Tibial artery (tissue), 4 donors: ENCODE data around the gene IL23R.

Experiments
- DNase-seq, 2 donors: peaks; one replicate each; pipeline ENCODE4 v3.0.0-alpha.2; 2019
- H3K27ac ChIP-seq, 2 donors: fragments of 200-600 bp; sonication (generic) in 1 of 2; 1 replicate in 1 of 2; 2 replicates in 1 of 2; pipeline ENCODE4 v1.5.1; 2018 to 2019; ENCODE audit warnings: mild to moderate bottlenecking in 1 of 2
- H3K27me3 ChIP-seq, 2 donors: fragments of 200-600 bp; sonication (generic) in 1 of 2; one replicate each; pipeline versions ENCODE4 v1.5.1 to v1.6.0; 2016 to 2019
- H3K36me3 ChIP-seq, 3 donors: fragments of 200-600 bp; sonication (generic) in 2 of 3; one replicate each; pipeline ENCODE4 v1.5.1; 2016 to 2019; ENCODE audit warnings: mild to moderate bottlenecking in 2 of 3
- H3K4me1 ChIP-seq, 4 donors: fragments of 200-600 bp; sonication (generic) in 2 of 4; 1 replicate in 3 of 4; 2 replicates in 1 of 4; pipeline ENCODE4 v1.5.1; 2016 to 2019
- H3K4me3 ChIP-seq, 2 donors: fragments of 200-600 bp; sonication (generic) in 1 of 2; 1 replicate in 1 of 2; 2 replicates in 1 of 2; pipeline ENCODE4 v1.5.1; 2018 to 2019; ENCODE audit warnings: mild to moderate bottlenecking in 2 of 2
- H3K9me3 ChIP-seq, 3 donors: fragments of 200-600 bp; sonication (generic) in 1 of 3; one replicate each; pipeline ENCODE4 v1.5.1; 2016 to 2019
- intact Hi-C: fragments of 100-400 bp; cut with DNase I; formaldehyde crosslinking; loops from one replicate; pipeline ENCODE4 v1.15.0; 2023; ENCODE audit warnings: low total_unique reads
- TF ChIP-seq, protein P1 (sequence below), 2 experiments: fragments of 200-600 bp in 1 of 2; fragments of 450-650 bp in 1 of 2; IDR thresholded peaks; one replicate each; pipeline ENCODE4 v1.5.1; 2017 to 2019; ENCODE audit warnings: antibody characterized with exemption in 2 of 2, mild to moderate bottlenecking in 1 of 2, moderate library complexity in 1 of 2

The IL23R gene

DNA sequence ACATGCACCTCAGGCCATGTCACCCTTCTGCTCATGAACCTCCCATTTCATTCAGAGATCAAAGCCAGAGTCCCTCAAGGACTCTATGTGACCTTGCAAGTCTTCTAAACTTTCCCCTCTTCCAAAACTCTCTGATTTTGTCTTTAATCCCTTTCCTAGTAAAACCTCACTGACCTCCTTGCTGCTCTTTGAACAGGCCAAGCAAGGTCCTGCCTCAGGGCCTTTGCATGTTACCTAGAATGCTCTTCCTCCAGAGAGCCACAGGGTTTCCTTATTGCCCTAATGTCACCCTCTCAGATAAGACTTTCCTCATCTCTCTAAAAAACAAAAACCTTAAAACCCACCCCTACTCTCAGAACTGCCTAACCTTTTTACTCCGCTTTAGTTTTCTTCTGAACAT lies 26.6 kb downstream of the IL23R start:
- Histone ChIP-seq H3K27me3 (no peaks in the 10 kb centered on the region), H3K9me3 (no peaks in the 10 kb centered on the region), H3K4me1 (no peaks in the 10 kb centered on the region), H3K27ac (no peak overlapping the region), H3K4me3 (no peak overlapping the region), H3K36me3 (no peaks in the 10 kb centered on the region)
- DNase-seq: no peak
- intact Hi-C loops: no loop called here
- TF ChIP-seq, protein P1, sequence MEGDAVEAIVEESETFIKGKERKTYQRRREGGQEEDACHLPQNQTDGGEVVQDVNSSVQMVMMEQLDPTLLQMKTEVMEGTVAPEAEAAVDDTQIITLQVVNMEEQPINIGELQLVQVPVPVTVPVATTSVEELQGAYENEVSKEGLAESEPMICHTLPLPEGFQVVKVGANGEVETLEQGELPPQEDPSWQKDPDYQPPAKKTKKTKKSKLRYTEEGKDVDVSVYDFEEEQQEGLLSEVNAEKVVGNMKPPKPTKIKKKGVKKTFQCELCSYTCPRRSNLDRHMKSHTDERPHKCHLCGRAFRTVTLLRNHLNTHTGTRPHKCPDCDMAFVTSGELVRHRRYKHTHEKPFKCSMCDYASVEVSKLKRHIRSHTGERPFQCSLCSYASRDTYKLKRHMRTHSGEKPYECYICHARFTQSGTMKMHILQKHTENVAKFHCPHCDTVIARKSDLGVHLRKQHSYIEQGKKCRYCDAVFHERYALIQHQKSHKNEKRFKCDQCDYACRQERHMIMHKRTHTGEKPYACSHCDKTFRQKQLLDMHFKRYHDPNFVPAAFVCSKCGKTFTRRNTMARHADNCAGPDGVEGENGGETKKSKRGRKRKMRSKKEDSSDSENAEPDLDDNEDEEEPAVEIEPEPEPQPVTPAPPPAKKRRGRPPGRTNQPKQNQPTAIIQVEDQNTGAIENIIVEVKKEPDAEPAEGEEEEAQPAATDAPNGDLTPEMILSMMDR (IDR thresholded peaks at IDR 0.05): no peak

DNA sequence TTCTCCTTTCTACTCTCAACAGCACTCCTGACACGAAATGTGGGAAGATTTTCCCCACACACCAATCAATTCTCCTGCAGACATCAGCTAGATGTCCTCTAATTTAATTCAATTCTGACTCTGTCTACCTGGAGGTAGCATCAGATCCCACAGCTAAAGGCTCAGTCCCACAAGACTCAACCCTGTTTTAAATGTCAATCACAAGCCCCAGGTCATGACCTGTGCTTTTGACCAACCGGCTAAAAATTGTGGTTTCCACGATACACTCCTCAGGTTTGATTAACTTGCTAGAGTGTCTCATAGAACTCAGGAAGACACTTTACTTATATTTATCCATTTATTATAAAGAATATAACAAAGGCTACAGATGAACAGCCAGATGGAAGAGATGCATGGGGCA lies 27.4 kb downstream of the IL23R start:
- DNase-seq: no peak
- no peak overlapping the region for H3K27ac ChIP-seq
- no peaks in the 10 kb centered on the region for H3K36me3 ChIP-seq
- intact Hi-C loops: no loop called here
- TF ChIP-seq, protein P1 (IDR thresholded peaks at IDR 0.05): no peak
- H3K27me3 ChIP-seq: no peaks in the 10 kb centered on the region
- H3K9me3 ChIP-seq: no peaks in the 10 kb centered on the region
- H3K4me1 ChIP-seq: no peaks in the 10 kb centered on the region
- no peak overlapping the region for H3K4me3 ChIP-seq

DNA sequence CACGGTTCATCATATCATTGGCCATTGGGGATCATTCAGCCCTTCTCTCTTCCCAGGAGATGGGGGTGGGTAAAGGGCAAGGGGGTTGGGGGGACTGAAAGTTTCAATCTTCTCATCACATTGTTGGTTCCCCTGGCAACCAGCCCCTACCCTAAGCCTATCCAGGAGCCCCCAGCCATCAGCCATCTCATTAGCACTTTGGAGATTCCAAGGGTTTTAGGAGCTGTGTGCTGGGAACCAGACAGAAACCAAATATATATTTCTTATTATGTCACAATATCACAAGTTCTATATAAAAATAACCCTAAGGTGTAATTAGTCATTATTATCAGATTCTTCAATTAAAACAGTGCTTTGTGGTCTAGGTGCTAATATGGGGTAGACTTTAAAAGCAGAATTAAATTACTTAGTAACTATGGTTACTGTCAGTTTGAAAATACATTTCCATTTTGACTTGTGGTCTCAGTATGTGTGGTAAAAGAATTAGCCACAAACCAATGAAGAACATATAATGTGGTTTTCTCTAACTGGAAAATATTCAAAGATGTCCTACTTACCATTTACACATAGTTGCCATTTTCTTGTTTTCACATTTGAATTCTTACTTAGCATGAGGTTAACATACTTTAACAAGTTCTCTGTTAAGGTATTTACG lies 28.1 kb downstream of the IL23R start:
- H3K27ac ChIP-seq: no peak overlapping the region
- H3K4me3 ChIP-seq: no peak overlapping the region
- H3K27me3 ChIP-seq: no peaks in the 10 kb centered on the region
- no peak for DNase-seq
- H3K4me1 ChIP-seq: no peaks in the 10 kb centered on the region
- intact Hi-C loops: no loop called here
- no peaks in the 10 kb centered on the region for H3K36me3 ChIP-seq
- TF ChIP-seq, protein P1 (IDR thresholded peaks at IDR 0.05): no peak
- no peaks in the 10 kb centered on the region for H3K9me3 ChIP-seq

DNA sequence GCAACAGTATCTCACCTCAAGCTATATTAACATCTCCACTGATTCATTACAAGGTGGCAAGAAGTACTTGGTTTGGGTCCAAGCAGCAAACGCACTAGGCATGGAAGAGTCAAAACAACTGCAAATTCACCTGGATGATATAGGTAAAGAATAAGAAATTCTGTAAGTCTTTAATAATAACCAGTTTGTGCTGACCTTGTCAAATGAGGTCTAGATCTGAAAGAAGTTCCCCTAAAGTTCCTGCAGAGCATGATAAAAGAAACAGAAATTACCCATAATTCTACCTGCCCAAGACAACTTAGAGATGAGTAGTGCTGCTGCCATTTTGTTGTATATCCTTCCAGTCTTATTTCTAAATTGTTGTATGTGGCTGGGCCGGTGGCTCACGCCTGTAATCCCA lies 34.5 kb downstream of the IL23R start:
- no peaks in the 10 kb centered on the region for H3K9me3 ChIP-seq
- H3K36me3 ChIP-seq: no peaks in the 10 kb centered on the region
- TF ChIP-seq, protein P1 (IDR thresholded peaks at IDR 0.05): no peak
- no peaks in the 10 kb centered on the region for H3K4me1 ChIP-seq
- H3K27me3 ChIP-seq: no peaks in the 10 kb centered on the region
- H3K27ac ChIP-seq: no peak overlapping the region
- no peak for DNase-seq
- H3K4me3 ChIP-seq: no peak overlapping the region
- intact Hi-C loops: no loop called here

DNA sequence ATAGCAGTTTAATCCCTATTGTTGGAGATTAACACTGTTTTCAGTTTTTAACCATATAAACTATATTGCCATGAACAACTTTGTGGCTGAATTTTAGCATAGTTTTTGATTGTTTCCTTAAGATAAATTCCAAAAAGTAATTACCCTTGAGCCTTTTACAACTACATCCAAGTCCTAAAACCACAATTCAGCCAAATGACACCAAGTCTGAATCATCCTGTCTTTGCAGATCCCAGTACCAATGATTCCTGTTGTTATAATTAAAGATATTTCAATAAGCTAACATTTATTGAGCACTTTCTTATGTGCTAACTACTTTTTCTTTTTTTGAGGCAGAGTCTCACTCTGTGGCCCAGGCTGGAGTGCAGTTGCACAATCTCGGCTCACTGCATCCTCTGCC lies 35.6 kb downstream of the IL23R start:
- no peak for DNase-seq
- no peaks in the 10 kb centered on the region for H3K9me3 ChIP-seq
- intact Hi-C loops: no loop called here
- H3K36me3 ChIP-seq: no peaks in the 10 kb centered on the region
- TF ChIP-seq, protein P1 (IDR thresholded peaks at IDR 0.05): no peak
- H3K27me3 ChIP-seq: no peaks in the 10 kb centered on the region
- H3K4me1 ChIP-seq: no peaks in the 10 kb centered on the region
- no peak overlapping the region for H3K27ac ChIP-seq
- H3K4me3 ChIP-seq: no peak overlapping the region
